NCI-H2081 treated with DMSO at 0.1 percent for 48 hours (cell line): ENCODE measurements around the gene CHST7.

Source experiments
- DNase-seq: peaks from one replicate; lab custom pipeline; 2025; lab: John Stamatoyannopoulos, UW

The CHST7 gene

GRCh38 chrX:46573892-46574773 lies 568 bp downstream of the CHST7 start:
- DNase-seq = no peak

- DNase-seq = no peak
Measured at GRCh38 chrX:46574774-46575381, 1.3 kb downstream of the CHST7 start.

- DNase-seq = no peak
Measured at GRCh38 chrX:46575586-46575985, 2.0 kb downstream of the CHST7 start.

GRCh38 chrX:46575991-46576392 lies 2.4 kb downstream of the CHST7 start:
- no peak for DNase-seq

- DNase-seq = no peak
Measured at GRCh38 chrX:46576458-46576857, 2.9 kb downstream of the CHST7 start.

- DNase-seq = no peak
Measured at GRCh38 chrX:46577221-46578005, 3.8 kb downstream of the CHST7 start.

- DNase-seq = no peak
Measured at GRCh38 chrX:46579250-46579649, 5.7 kb downstream of the CHST7 start.

GRCh38 chrX:46580613-46581012 lies 7.0 kb downstream of the CHST7 start:
- no peak for DNase-seq

GRCh38 chrX:46582325-46582724 lies 8.8 kb downstream of the CHST7 start:
- no peak for DNase-seq

- DNase-seq = no peak
Measured at GRCh38 chrX:46582966-46583365, 9.4 kb downstream of the CHST7 start.

GRCh38 chrX:46584736-46585135 lies 11.2 kb downstream of the CHST7 start:
- DNase-seq = no peak

GRCh38 chrX:46587158-46587557 lies 13.6 kb downstream of the CHST7 start:
- DNase-seq = no peak

- no peak for DNase-seq
Measured at GRCh38 chrX:46587753-46588171, 14.2 kb downstream of the CHST7 start.

- no peak for DNase-seq
Measured at GRCh38 chrX:46588263-46588662, 14.7 kb downstream of the CHST7 start.

- DNase-seq = no peak
Measured at GRCh38 chrX:46589977-46590723, 16.6 kb downstream of the CHST7 start.

GRCh38 chrX:46595084-46595483 lies 21.5 kb downstream of the CHST7 start:
- DNase-seq = no peak

- no peak for DNase-seq
Measured at GRCh38 chrX:46597208-46597607, 23.6 kb downstream of the CHST7 start.

- DNase-seq = no peak
Measured at GRCh38 chrX:46597771-46598170, 24.2 kb downstream of the CHST7 start.

- no peak for DNase-seq
Measured at GRCh38 chrX:46599051-46599560, 25.5 kb downstream of the CHST7 start.

GRCh38 chrX:46601283-46601682 lies 27.7 kb downstream of the CHST7 start:
- DNase-seq = no peak

GRCh38 chrX:46602468-46603102 lies 29.0 kb downstream of the CHST7 start:
- no peak for DNase-seq
